ENCODE measurements around the gene ZNF664. TPM values are rescaled to one million over a fixed set of nuclear protein-coding genes. Genes with fewer than 3 reads are reported as not detected.

ZNF664 gene
- total RNA-seq, 4 donors from 2014 or later, result 16.3 to 41.5 (median 25.7) TPM

GRCh38 chr12:123948401-123948795, 24.6 kb upstream of the ZNF664 start:
- intact Hi-C loops (cut with DNase I; ENCODE audit: low total_unique reads), result no loop called here
- H3K4me3 ChIP-seq (ENCODE audit: low read depth, poor library complexity, severe bottlenecking), result no peak overlapping the region
- TF ChIP-seq, protein P1, sequence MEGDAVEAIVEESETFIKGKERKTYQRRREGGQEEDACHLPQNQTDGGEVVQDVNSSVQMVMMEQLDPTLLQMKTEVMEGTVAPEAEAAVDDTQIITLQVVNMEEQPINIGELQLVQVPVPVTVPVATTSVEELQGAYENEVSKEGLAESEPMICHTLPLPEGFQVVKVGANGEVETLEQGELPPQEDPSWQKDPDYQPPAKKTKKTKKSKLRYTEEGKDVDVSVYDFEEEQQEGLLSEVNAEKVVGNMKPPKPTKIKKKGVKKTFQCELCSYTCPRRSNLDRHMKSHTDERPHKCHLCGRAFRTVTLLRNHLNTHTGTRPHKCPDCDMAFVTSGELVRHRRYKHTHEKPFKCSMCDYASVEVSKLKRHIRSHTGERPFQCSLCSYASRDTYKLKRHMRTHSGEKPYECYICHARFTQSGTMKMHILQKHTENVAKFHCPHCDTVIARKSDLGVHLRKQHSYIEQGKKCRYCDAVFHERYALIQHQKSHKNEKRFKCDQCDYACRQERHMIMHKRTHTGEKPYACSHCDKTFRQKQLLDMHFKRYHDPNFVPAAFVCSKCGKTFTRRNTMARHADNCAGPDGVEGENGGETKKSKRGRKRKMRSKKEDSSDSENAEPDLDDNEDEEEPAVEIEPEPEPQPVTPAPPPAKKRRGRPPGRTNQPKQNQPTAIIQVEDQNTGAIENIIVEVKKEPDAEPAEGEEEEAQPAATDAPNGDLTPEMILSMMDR (IDR thresholded peaks at IDR 0.05), result no peak
- no peak for TF ChIP-seq POLR2A (IDR thresholded peaks at IDR 0.05)
- DNase-seq (ENCODE audit: low spot score in 2 of 2), result no peak
- WGBS, 2 donors, result 94 to 95% methylated on average over 11 of the region's 11 CpGs

DNA sequence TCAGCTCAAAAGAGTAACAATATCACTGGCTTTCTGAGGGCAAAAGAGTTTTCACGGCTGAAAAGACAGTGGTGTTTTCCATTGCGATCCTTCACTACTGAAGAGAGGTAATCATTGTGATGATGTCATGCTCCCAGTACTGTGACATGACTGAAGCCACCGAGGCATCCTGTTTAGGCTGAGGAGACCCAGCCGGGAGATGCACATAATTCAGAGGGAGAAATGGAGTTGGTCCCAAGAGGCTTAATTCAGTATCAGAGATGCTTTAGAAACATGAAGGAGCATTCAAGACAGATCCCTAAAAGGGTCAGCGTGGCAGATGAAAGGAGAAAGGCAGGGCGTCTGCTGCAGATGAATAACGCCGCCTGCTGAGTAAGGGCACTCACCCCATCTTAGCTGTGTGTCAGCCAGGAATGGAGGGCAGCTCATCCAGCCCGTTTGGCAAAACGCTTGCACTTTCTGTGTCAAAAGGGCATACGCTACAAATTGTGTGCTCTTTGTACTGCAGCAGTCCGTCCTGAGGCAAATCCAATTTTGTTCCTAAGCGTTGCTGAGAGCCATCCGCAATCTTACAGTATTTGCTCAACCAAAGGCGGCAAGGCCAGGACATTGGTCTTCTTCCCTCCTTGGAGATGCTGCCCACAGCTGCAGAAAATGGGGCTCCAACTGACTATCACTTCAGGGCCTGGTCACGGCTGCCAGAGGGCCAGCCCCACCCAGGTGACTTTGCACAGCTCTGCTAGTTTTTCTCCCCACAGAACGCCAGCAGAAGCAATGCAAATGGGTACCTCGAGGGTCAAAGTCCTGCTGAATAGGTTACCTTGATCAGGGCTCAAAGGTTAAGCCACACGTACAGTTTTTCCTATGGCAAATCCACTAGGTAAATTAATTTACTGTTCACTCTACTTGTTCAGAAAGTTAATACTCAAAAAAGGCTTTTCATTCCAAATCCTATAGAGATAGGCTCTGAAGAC, 23.9 kb upstream of the ZNF664 start:
- TF ChIP-seq, protein P1 (IDR thresholded peaks at IDR 0.05), result no peak
- no peak for TF ChIP-seq POLR2A (IDR thresholded peaks at IDR 0.05)
- 89 to 91% methylated on average over 19 of the region's 19 CpGs for WGBS, 2 donors
- peak in 1 of 2 donors; percentile 36 for DNase-seq (ENCODE audit: low spot score in 2 of 2)
- intact Hi-C loops (cut with DNase I; ENCODE audit: low total_unique reads), result no loop called here
- H3K4me3 ChIP-seq (ENCODE audit: low read depth, poor library complexity, severe bottlenecking), result no peak overlapping the region

DNA sequence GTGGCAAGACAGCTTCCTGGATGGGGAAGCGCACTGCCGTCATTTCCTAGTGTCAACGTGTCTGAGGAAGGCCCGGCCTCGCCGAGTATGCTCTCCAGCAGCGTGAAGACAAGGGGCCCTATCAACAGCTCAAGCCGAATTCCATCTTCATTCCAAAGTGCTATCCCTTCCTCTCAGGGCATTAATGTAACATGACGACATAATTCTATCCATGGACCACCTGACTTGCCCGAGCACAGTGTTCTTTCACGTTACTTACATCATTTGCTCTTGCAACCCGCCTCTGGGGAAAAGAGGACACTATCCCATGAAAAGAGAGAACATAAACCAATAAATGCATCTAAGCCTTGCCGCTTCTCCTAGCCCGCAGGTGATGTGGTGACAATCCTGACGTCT, 23.2 kb upstream of the ZNF664 start:
- H3K4me3 ChIP-seq (ENCODE audit: low read depth, poor library complexity, severe bottlenecking), result no peak overlapping the region
- WGBS, 2 donors, result 92 to 96% methylated on average over 15 of the region's 15 CpGs
- TF ChIP-seq, protein P1 (IDR thresholded peaks at IDR 0.05), result no peak
- no peak for TF ChIP-seq POLR2A (IDR thresholded peaks at IDR 0.05)
- DNase-seq (ENCODE audit: low spot score in 2 of 2), result peak in 1 of 2 donors; percentile 17
- intact Hi-C loops (cut with DNase I; ENCODE audit: low total_unique reads), result no loop called here

DNA sequence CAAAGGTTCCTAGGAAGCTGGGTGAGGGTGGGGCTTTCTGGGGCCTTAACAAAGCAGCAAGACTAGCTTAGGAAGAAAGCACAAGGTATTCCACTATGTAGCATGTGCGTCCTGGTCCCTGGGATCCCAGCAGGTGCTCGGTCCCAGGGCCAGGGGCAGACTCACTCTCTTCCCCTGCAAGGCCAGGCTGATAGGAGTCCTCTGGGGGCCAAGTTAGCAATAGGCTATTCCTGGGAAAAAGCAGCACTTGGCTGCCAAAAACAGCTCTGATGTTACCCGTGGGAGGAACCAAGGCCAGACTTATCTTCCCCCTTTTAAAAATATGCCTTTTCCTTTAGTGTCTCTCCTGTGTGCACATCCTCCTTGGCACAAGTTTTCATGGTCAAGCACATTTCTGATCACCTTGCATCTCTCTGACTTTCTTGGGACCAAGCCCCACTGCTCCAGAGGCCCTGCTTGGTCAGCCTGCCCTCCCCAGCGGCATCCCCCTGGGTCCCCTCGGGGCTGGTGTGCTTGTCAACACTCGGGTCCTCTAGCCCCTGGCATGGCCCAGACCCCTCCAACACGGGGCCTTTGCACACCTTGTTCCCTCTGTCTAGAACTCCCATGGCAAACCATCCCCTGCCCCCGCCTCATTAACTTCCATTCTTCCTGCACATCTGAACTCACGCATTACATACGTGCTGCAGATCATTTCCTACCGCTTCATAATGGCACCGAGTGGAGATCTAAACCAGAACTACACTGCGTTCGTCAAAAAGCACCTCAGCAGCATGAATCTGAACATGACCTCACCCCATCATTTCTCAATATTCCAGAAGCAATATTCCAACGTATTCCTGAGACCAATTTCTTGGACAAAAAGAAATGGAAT, 22.3 kb upstream of the ZNF664 start:
- DNase-seq (ENCODE audit: low spot score in 2 of 2), result no peak
- 90 to 92% methylated on average over 15 of the region's 15 CpGs for WGBS, 2 donors
- TF ChIP-seq, protein P1 (IDR thresholded peaks at IDR 0.05), result no peak
- no peak for TF ChIP-seq POLR2A (IDR thresholded peaks at IDR 0.05)
- intact Hi-C loops (cut with DNase I; ENCODE audit: low total_unique reads), result no loop called here
- no peak overlapping the region for H3K4me3 ChIP-seq (ENCODE audit: low read depth, poor library complexity, severe bottlenecking)

GRCh38 chr12:123951467-123951866, 21.5 kb upstream of the ZNF664 start:
- intact Hi-C loops (cut with DNase I; ENCODE audit: low total_unique reads), result no loop called here
- TF ChIP-seq POLR2A (IDR thresholded peaks at IDR 0.05), result no peak
- TF ChIP-seq, protein P1 (IDR thresholded peaks at IDR 0.05), result no peak
- WGBS, 2 donors, result 77 to 86% methylated on average over 4 of the region's 4 CpGs
- H3K4me3 ChIP-seq (ENCODE audit: low read depth, poor library complexity, severe bottlenecking), result no peak overlapping the region
- DNase-seq (ENCODE audit: low spot score in 2 of 2), result no peak

All from lower leg skin (tissue), 4 donors.